Uterus (tissue), 4 donors: Measurements from ENCODE around the gene RAPGEF5. TPM values are rescaled to one million over a fixed set of nuclear protein-coding genes. Genes with fewer than 3 reads are reported as not detected.

Experiments
- DNase-seq, 2 donors: peaks; one replicate each; pipeline ENCODE4 v3.0.0-alpha.2; 2019 to 2020
- H3K27ac ChIP-seq, 2 donors: fragments of 200-600 bp; sonication (generic); 1 replicate in 1 of 2; 2 replicates in 1 of 2; pipeline ENCODE4 v1.5.1; 2016 to 2018
- H3K27me3 ChIP-seq, 2 donors: fragments of 200-600 bp; sonication (generic); one replicate each; pipeline ENCODE4 v1.5.1; 2018 to 2019; ENCODE audit warnings: control low read depth in 1 of 2
- H3K36me3 ChIP-seq, 2 donors: fragments of 200-600 bp; sonication (generic); one replicate each; pipeline ENCODE4 v1.5.1; 2019; ENCODE audit warnings: control low read depth in 1 of 2
- H3K4me1 ChIP-seq, 2 donors: fragments of 200-600 bp; sonication (generic); one replicate each; pipeline ENCODE4 v1.5.1; 2018 to 2019; ENCODE audit warnings: control low read depth in 1 of 2
- H3K4me3 ChIP-seq, 2 donors: fragments of 200-600 bp; sonication (generic); 1 replicate in 1 of 2; 2 replicates in 1 of 2; pipeline ENCODE4 v1.5.1; 2018 to 2019; ENCODE audit warnings: mild to moderate bottlenecking in 1 of 2
- H3K9me3 ChIP-seq, 2 donors: fragments of 200-600 bp; sonication (generic); one replicate each; pipeline ENCODE4 v1.5.1; 2019; ENCODE audit warnings: control low read depth in 1 of 2
- CTCF ChIP-seq, 4 experiments: fragments of 200-600 bp in 2 of 4; fragments of 450-650 bp in 2 of 4; sonication (generic) in 2 of 4; IDR thresholded peaks; one replicate each; pipeline ENCODE4 v1.5.1; 2016 to 2019; ENCODE audit warnings: antibody characterized with exemption in 4 of 4, mild to moderate bottlenecking in 2 of 4, moderate library complexity in 1 of 4
- POLR2A ChIP-seq, 2 donors: fragments of 450-650 bp; IDR thresholded peaks; one replicate each; pipeline ENCODE4 v1.6.1; 2016; ENCODE audit warnings: antibody characterized with exemption in 2 of 2, mild to moderate bottlenecking in 1 of 2, moderate library complexity in 1 of 2
- intact Hi-C: fragments of 100-400 bp; cut with DNase I; formaldehyde crosslinking; loops from one replicate; pipeline ENCODE4 v1.15.1; 2023; ENCODE audit warnings: low total_unique reads
- total RNA-seq, 4 donors: library from RNA; depleted of rRNA in 3 of 4; stranded (reverse); fragments of >200 nt in 3 of 4; gene quantifications; one replicate each; pipeline versions ENCODE4 v1.1.0 to v1.2.4, GENCODE V29; 2014 to 2023
- donor health status: DM: yes; HTN: yes; CAD: no.

RAPGEF5 gene
- total RNA-seq, 4 donors from 2014 or later = 44.7 to 124 (median 55.1) TPM

- no peak overlapping the region for H3K27ac ChIP-seq
- TF ChIP-seq CTCF (IDR thresholded peaks at IDR 0.05) (no peak), POLR2A (IDR thresholded peaks at IDR 0.05) (no peak)
- intact Hi-C loops = no loop called here
These were observed 180.1 kb downstream of the RAPGEF5 start for GRCh38 chr7:22176791-22177412.

DNA sequence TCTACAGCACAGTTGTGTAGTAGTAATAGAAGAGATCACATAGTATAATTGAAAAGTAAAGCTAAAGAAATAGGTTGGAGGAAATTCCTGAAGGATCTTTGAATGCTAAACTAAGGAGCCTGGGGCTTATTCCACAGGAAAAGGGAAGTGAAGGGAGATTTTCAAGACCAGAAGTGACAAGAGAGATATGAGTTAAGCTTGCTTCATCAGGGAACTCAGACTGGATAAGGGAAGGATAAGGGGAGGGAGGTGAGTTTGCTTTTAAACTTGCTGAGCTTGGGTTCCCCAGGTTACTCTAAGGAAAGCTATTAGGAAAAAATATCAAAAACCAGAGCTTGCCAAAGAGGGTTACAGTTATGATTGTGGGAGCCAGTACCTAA is 182.4 kb downstream of the RAPGEF5 start:
- no peaks in the 10 kb centered on the region for H3K36me3 ChIP-seq
- TF ChIP-seq CTCF (IDR thresholded peaks at IDR 0.05) = no peak
- no peaks in the 10 kb centered on the region for H3K27me3 ChIP-seq
- H3K4me1 ChIP-seq = no peaks in the 10 kb centered on the region
- H3K27ac ChIP-seq = no peak overlapping the region
- H3K4me3 ChIP-seq = no peak overlapping the region
- DNase-seq = no peak
- no peaks in the 10 kb centered on the region for H3K9me3 ChIP-seq
- intact Hi-C loops = no loop called here

More at GRCh38 chr7:22176791-22177412, 180.1 kb downstream of the RAPGEF5 start:
- DNase-seq = no peak
- Histone ChIP-seq H3K4me1 (no peaks in the 10 kb centered on the region), H3K27me3 (no peaks in the 10 kb centered on the region), H3K9me3 (no peaks in the 10 kb centered on the region), H3K36me3 (no peaks in the 10 kb centered on the region), H3K4me3 (no peak overlapping the region)

DNA sequence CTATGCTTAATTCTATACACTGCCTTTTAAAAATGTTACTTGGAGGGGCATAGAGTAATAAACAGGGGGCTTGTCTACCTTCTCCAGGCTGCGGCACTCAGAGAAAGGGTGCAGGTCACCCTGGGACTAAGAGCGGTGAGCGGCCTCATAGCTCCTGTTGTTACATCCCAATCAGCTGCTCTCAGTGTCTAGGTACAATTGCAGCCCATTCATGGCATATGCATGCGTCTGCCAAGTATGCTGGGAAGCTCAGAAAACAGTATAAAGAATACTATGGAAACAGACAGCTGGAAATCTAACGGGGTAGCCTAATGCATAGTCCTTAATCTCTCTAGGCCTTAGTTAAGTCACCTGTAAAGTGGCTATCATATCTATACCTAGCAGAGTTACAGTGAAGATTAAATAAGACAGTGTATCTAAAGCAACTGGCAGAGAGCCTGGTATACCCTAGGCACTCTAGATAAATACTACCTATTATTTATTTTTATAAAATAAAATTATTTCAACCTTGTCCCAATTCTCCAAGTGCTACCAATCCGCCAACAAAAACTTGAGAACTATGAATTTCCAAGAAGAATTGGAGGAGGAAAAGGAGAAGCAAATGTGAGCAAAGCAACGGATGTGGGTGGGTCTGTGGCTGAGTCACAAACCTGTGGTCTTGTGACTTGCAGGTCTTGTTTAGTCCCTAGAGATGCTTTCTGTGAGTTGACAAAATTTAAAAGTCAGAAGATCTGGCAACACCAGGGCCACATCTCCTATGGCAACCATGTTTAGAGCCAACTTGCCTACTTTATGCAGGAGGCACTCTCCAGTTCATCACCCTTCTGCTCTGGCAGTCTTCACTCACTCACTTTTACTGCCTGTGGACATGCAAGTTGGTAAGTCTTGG is 183.0 kb downstream of the RAPGEF5 start:
- Histone ChIP-seq H3K9me3 (no peaks in the 10 kb centered on the region), H3K27ac (no peak overlapping the region), H3K4me3 (no peak overlapping the region), H3K27me3 (no peaks in the 10 kb centered on the region), H3K4me1 (no peaks in the 10 kb centered on the region), H3K36me3 (no peaks in the 10 kb centered on the region)
- DNase-seq = no peak
- intact Hi-C loops = no loop called here
- TF ChIP-seq CTCF (IDR thresholded peaks at IDR 0.05) (no peak), POLR2A (IDR thresholded peaks at IDR 0.05) (no peak)

GRCh38 chr7:22168129-22168634 is 188.8 kb downstream of the RAPGEF5 start:
- Histone ChIP-seq H3K4me1 (no peaks in the 10 kb centered on the region), H3K4me3 (no peak overlapping the region), H3K27me3 (no peaks in the 10 kb centered on the region), H3K36me3 (no peaks in the 10 kb centered on the region), H3K9me3 (no peaks in the 10 kb centered on the region), H3K27ac (no peak overlapping the region)
- no peak for TF ChIP-seq CTCF (IDR thresholded peaks at IDR 0.05)
- no peak for DNase-seq
- intact Hi-C loops = no loop called here

DNA sequence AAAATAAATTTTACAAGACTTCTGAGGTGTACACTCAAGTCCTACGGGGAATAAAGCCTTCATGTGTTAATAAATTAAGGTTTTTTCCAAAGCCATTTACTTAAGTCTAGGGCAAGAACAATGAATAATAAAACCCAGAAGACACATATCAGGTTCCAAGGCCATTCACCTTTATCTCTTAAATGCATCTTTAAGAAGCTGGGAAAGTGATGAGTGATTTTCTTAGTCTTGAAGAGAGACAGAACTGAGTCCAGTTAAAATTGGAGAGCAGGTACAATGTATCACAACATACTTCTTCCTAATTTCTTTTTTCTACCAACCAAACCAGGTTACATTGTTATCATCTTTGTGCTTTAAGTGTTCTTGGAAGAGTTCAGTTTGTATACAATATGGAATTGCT is 189.5 kb downstream of the RAPGEF5 start:
- no peak overlapping the region for H3K4me3 ChIP-seq

More for the DNA sequence above, 189.5 kb downstream of the RAPGEF5 start:
- no peaks in the 10 kb centered on the region for H3K36me3 ChIP-seq
- H3K27ac ChIP-seq = no peak overlapping the region
- no peak for TF ChIP-seq POLR2A (IDR thresholded peaks at IDR 0.05)
- H3K4me1 ChIP-seq = no peaks in the 10 kb centered on the region
- H3K27me3 ChIP-seq = no peaks in the 10 kb centered on the region
- no peak for DNase-seq
- H3K9me3 ChIP-seq = no peaks in the 10 kb centered on the region
- intact Hi-C loops = no loop called here
